H1 (cell line): Measurements from ENCODE around the gene LAMP1. TPM values are rescaled to one million over a fixed set of nuclear protein-coding genes. Genes with fewer than 3 reads are reported as not detected.

Source experiments
- CTCF ChIA-PET: fragments of 300-600 bp; sonication (Branson Sonifier 250); formaldehyde crosslinking; loops from one replicate; lab custom pipeline; 2021; ENCODE audit not compliant: partially characterized antibody; lab: Charles Lee
- POLR2A ChIA-PET: fragments of 300-600 bp; sonication (Branson Sonifier 250); formaldehyde crosslinking; loops from one replicate; lab custom pipeline; 2021; ENCODE audit warnings: inconsistent platforms; ENCODE audit not compliant: partially characterized antibody; lab: Charles Lee
- DNase-seq, 2 experiments: peaks; one replicate each; pipeline versions ENCODE4 v3.0.0 to v3.0.0-alpha.2; 2010 to 2022; ENCODE audit warnings: low spot score in 2 of 2, low read depth in 1 of 2, mixed read lengths in 1 of 2
- FAIRE-seq: peaks from 2 replicates; lab custom pipeline; 2011; peaks lifted over from hg19 to GRCh38; lab: Jason Lieb, UNC
- H2AFZ ChIP-seq: 2 replicates; pipeline ENCODE4 v1.8.1; 2012; ENCODE audit warnings: low read length, inconsistent platforms
- H2AK5ac ChIP-seq: 2 replicates; pipeline ENCODE4 v1.6.1; 2013; ENCODE audit warnings: low read depth, low read length
- H2BK120ac ChIP-seq: replicated peaks from 2 replicates; pipeline ENCODE3; 2013; ENCODE audit warnings: low read depth, low read length, inconsistent platforms
- H2BK12ac ChIP-seq: 2 replicates; pipeline ENCODE4 v1.6.1; 2013; ENCODE audit warnings: low read depth, low read length
- H2BK15ac ChIP-seq: 2 replicates; pipeline ENCODE4 v1.6.1; 2013; ENCODE audit warnings: low read length
- H2BK20ac ChIP-seq: 2 replicates; pipeline ENCODE4 v1.6.1; 2013; ENCODE audit warnings: low read length
- H2BK5ac ChIP-seq: 2 replicates; pipeline ENCODE4 v1.6.1; 2013; ENCODE audit warnings: low read depth, low read length
- H3K14ac ChIP-seq: 2 replicates; pipeline ENCODE4 v1.6.1; 2013; ENCODE audit warnings: inconsistent platforms; ENCODE audit not compliant: insufficient read length
- H3K18ac ChIP-seq: 2 replicates; pipeline ENCODE4 v1.6.1; 2013; ENCODE audit warnings: low read length; ENCODE audit errors: extremely low read depth
- H3K23ac ChIP-seq: 2 replicates; pipeline ENCODE4 v1.6.1; 2013; ENCODE audit warnings: inconsistent platforms; ENCODE audit not compliant: insufficient read length
- H3K23me2 ChIP-seq: 2 replicates; pipeline ENCODE4 v1.6.1; 2013; ENCODE audit warnings: low read depth, low read length
- H3K27ac ChIP-seq: 2 replicates; pipeline ENCODE4 v1.6.1; 2011; ENCODE audit warnings: low read depth, low read length, inconsistent platforms
- H3K27me3 ChIP-seq, 4 experiments: replicated peaks in 1 of 4; 1 replicate in 1 of 4; 2 replicates in 3 of 4; pipeline versions ENCODE4 v1.6.1 to v1.8.1; 2011 to 2013; ENCODE audit warnings: low read length in 3 of 4, mild to moderate bottlenecking in 3 of 4, inconsistent platforms in 2 of 4, mixed read lengths in 2 of 4, moderate library complexity in 1 of 4; ENCODE audit not compliant: control insufficient read depth in 3 of 4, insufficient read depth in 3 of 4; ENCODE audit errors: extremely low read depth in 1 of 4
- H3K36me3 ChIP-seq, 4 experiments: 2 replicates each; pipeline versions ENCODE4 v1.6.1 to v1.8.1; 2011 to 2013; ENCODE audit warnings: mild to moderate bottlenecking in 4 of 4, low read length in 3 of 4, moderate library complexity in 2 of 4, control low read depth in 1 of 4, inconsistent platforms in 1 of 4; ENCODE audit not compliant: insufficient read depth in 4 of 4, control insufficient read depth in 2 of 4
- H3K4ac ChIP-seq: replicated peaks from 2 replicates; pipeline ENCODE3; 2013; ENCODE audit warnings: low read length, low read depth, mixed read lengths, inconsistent platforms; ENCODE audit not compliant: insufficient read length
- H3K4me1 ChIP-seq, 4 experiments: replicated peaks in 1 of 4; 1 replicate in 1 of 4; 2 replicates in 3 of 4; pipeline versions ENCODE4 v1.6.1 to v1.8.1; 2011 to 2013; ENCODE audit warnings: low read length in 3 of 4, inconsistent platforms in 2 of 4, mixed read lengths in 1 of 4; ENCODE audit not compliant: insufficient read depth in 4 of 4, control insufficient read depth in 3 of 4
- H3K4me2 ChIP-seq, 2 experiments: 2 replicates each; pipeline versions ENCODE4 v1.6.1 to v1.8.1; 2011 to 2013; ENCODE audit warnings: low read depth in 2 of 2, low read length in 2 of 2, control low read depth in 1 of 2, inconsistent platforms in 1 of 2, mild to moderate bottlenecking in 1 of 2; ENCODE audit not compliant: insufficient read depth in 1 of 2
- H3K4me3 ChIP-seq, 4 experiments: fragments of 200-600, 300-600 bp in 1 of 4; sonication (generic), shearing (Covaris generic), sonication (Bioruptor Twin) in 1 of 4; 2 replicates each; pipeline versions ENCODE4 v1.5.1 to v1.8.1; 2011 to 2016; ENCODE audit warnings: low read length in 4 of 4, low read depth in 3 of 4, control low read depth in 2 of 4, inconsistent platforms in 2 of 4, mild to moderate bottlenecking in 2 of 4, mixed read lengths in 1 of 4, moderate library complexity in 1 of 4; ENCODE audit not compliant: insufficient read depth in 2 of 4; ENCODE audit errors: extremely low read depth in 1 of 4
- H3K56ac ChIP-seq: replicated peaks from 2 replicates; pipeline ENCODE3; 2013; ENCODE audit warnings: low read depth, mild to moderate bottlenecking, mixed read lengths, low read length, inconsistent platforms; ENCODE audit not compliant: insufficient read length
- H3K79me1 ChIP-seq: 2 replicates; pipeline ENCODE4 v1.6.1; 2013; ENCODE audit warnings: low read depth, low read length, control low read depth
- H3K79me2 ChIP-seq, 2 experiments: 2 replicates each; pipeline versions ENCODE4 v1.6.1 to v1.8.1; 2012 to 2013; ENCODE audit warnings: low read length in 2 of 2, mild to moderate bottlenecking in 2 of 2, inconsistent platforms in 1 of 2; ENCODE audit not compliant: insufficient read depth in 2 of 2, control insufficient read depth in 1 of 2
- H3K9ac ChIP-seq, 4 experiments: replicated peaks in 1 of 4; 1 replicate in 1 of 4; 2 replicates in 3 of 4; pipeline versions ENCODE4 v1.6.1 to v1.8.1; 2011 to 2013; ENCODE audit warnings: low read depth in 3 of 4, low read length in 3 of 4, control low read depth in 2 of 4, mild to moderate bottlenecking in 2 of 4, moderate library complexity in 2 of 4, inconsistent platforms in 1 of 4; ENCODE audit errors: extremely low read depth in 1 of 4
- H3K9me3 ChIP-seq, 2 experiments: 2 replicates each; pipeline versions ENCODE4 v1.6.1 to v1.8.1; 2012 to 2013; ENCODE audit warnings: mild to moderate bottlenecking in 2 of 2, moderate library complexity in 2 of 2, control low read depth in 1 of 2, inconsistent platforms in 1 of 2, low read depth in 1 of 2, low read length in 1 of 2, mixed read lengths in 1 of 2; ENCODE audit not compliant: insufficient read depth in 2 of 2
- H4K20me1 ChIP-seq, 2 experiments: replicated peaks in 1 of 2; 2 replicates each; pipeline versions ENCODE3 to v1.8.1; 2011 to 2013; ENCODE audit warnings: inconsistent platforms in 2 of 2, low read length in 2 of 2, mild to moderate bottlenecking in 1 of 2; ENCODE audit not compliant: insufficient read depth in 2 of 2, control insufficient read depth in 1 of 2
- H4K5ac ChIP-seq: 2 replicates; pipeline ENCODE4 v1.6.1; 2013; ENCODE audit warnings: low read length, low read depth, mixed read lengths, inconsistent platforms; ENCODE audit not compliant: insufficient read length
- H4K8ac ChIP-seq: 2 replicates; pipeline ENCODE4 v1.8.0; 2013; ENCODE audit warnings: mild to moderate bottlenecking, moderate library complexity, low read length, inconsistent platforms; ENCODE audit not compliant: insufficient read depth; ENCODE audit errors: extremely low read depth
- H4K91ac ChIP-seq: replicated peaks from 2 replicates; pipeline ENCODE3; 2013; ENCODE audit warnings: low read length, mixed read lengths, inconsistent platforms; ENCODE audit not compliant: insufficient read length
- CBX8 ChIP-seq: fragments of 300-800, 300-1000 bp; sonication (generic); IDR thresholded peaks from 2 replicates; pipeline ENCODE4 v1.7.1; 2016; ENCODE audit warnings: low read depth, low read length, borderline replicate concordance
- CHD1 ChIP-seq: IDR thresholded peaks from 2 replicates; pipeline ENCODE4 v1.6.1; 2012; ENCODE audit warnings: low read depth, low read length, improper control_type of control experiment
- CTBP2 ChIP-seq: IDR thresholded peaks from 2 replicates; pipeline ENCODE4 v1.7.0; 2011; ENCODE audit warnings: borderline replicate concordance, mild to moderate bottlenecking, moderate library complexity, mixed read lengths, low read length; ENCODE audit not compliant: insufficient read depth, insufficient read length
- KDM4A ChIP-seq: IDR thresholded peaks from one replicate; pipeline ENCODE4 v1.7.1; 2012; ENCODE audit warnings: low read depth, mild to moderate bottlenecking, moderate library complexity, low read length, inconsistent platforms; ENCODE audit not compliant: severe bottlenecking
- RBBP5 ChIP-seq: IDR thresholded peaks from 2 replicates; pipeline ENCODE4 v1.7.1; 2012; ENCODE audit warnings: low read depth, mild to moderate bottlenecking, inconsistent platforms, low read length, moderate library complexity, borderline replicate concordance
- SAP30 ChIP-seq: fragments of 300-600 bp; sonication (generic); IDR thresholded peaks from 2 replicates; pipeline ENCODE4 v1.7.1; 2012; ENCODE audit warnings: low read length, moderate library complexity, mild to moderate bottlenecking, inconsistent platforms; ENCODE audit not compliant: insufficient read depth, insufficient replicate concordance
- SP4 ChIP-seq: IDR thresholded peaks from 2 replicates; pipeline ENCODE4 v1.6.1; 2012; ENCODE audit warnings: low read length, inconsistent platforms
- SUZ12 ChIP-seq: fragments of 200-600 bp; sonication (generic); IDR thresholded peaks from 2 replicates; pipeline ENCODE4 v1.6.1; 2012; ENCODE audit warnings: mild to moderate bottlenecking, inconsistent platforms, low read length, moderate library complexity, mixed read lengths
- YY1 ChIP-seq: IDR thresholded peaks from 2 replicates; pipeline ENCODE4 v1.6.1; 2011; ENCODE audit warnings: low read depth, mild to moderate bottlenecking, low read length
- WGBS, 2 experiments: shearing (Covaris generic) in 1 of 2; methylation state at CpG; one replicate each; pipeline versions ENCODE4 v1.1.6 to v1.1.7; 2013 to 2015; ENCODE audit warnings: low lambda C conversion rate in 2 of 2, mixed read lengths in 2 of 2, inconsistent platforms in 1 of 2, low coverage in 1 of 2, missing lambda C conversion rate in 1 of 2; ENCODE audit not compliant: insufficient replicate concordance in 2 of 2, insufficient coverage in 1 of 2, insufficient read length in 1 of 2; ENCODE audit errors: extremely low coverage in 1 of 2, missing lambda C conversion rate in 1 of 2; 5-methylcytosine and 5-hydroxymethylcytosine counted together
- polyA plus RNA-seq, 7 experiments: library from polyadenylated mRNA; depleted of rRNA in 3 of 7; stranded (reverse) in 5 of 7; unstranded in 2 of 7; fragments of >200 nt in 5 of 7; fragments of 200-250 nt in 2 of 7; gene quantifications; 1 replicate in 5 of 7; 2 replicates in 1 of 7; 4 replicates in 1 of 7; pipeline versions ENCODE4 v1.2.1 to v1.2.3, GENCODE V29; 2011 to 2013; ENCODE audit warnings: missing spikeins in 2 of 7, mixed read lengths in 2 of 7
- total RNA-seq: library from RNA; stranded (reverse); fragmentation: NEBNext Ultra II Directional; extraction: Animal tissue kit (Norgen Biotek cat#: 25700); gene quantifications from 2 replicates; pipeline ENCODE4 v1.2.1, GENCODE V29; 2021
- TF ChIP-seq, protein P1 (sequence below): IDR thresholded peaks from 2 replicates; pipeline ENCODE4 v1.6.1; 2011; ENCODE audit warnings: low read length, improper control_type of control experiment

LAMP1 gene
- total and polyA plus RNA-seq, 2 of the 8 experiments (the other 6 are each of a cell fraction or from before 2014, with no cell fraction given) = 97.6 to 140 TPM

- 89% methylated on average over 3 of the region's 6 CpGs; no CpG with 5 or more reads in 1 of the 2 experiments for WGBS, 2 experiments
- H3K27ac ChIP-seq = no peak overlapping the region
- H3K4ac ChIP-seq = no peak overlapping the region
- no peak overlapping the region for H4K8ac ChIP-seq
- no peaks in the 10 kb centered on the region for H4K20me1 ChIP-seq
- FAIRE-seq (no peak), DNase-seq (peak in 1 of 2 experiments; percentile 41)
- no peak overlapping the region for H4K91ac ChIP-seq
- peak overlapping the region; percentile 72; the same call in 1 of the 2 replicates for H2BK20ac ChIP-seq
- no peak overlapping the region for H2AFZ ChIP-seq
- ChIA-PET POLR2A (interaction anchor here (0.7 to 7.3 kb wide), 3 partner anchors 14 to 149 kb away, joined by 3 to 78 read pairs (median 9); no protein-coding TSS in a partner anchor), CTCF (interaction anchor here (0.8 to 1.7 kb wide), 3 partner anchors 12 to 23 kb away, joined by 3 to 8 read pairs (median 3); no protein-coding TSS in a partner anchor)
- no peak for TF ChIP-seq CHD1
- TF ChIP-seq RBBP5 = no peak
- no peak for TF ChIP-seq SP4
- TF ChIP-seq, protein P1, sequence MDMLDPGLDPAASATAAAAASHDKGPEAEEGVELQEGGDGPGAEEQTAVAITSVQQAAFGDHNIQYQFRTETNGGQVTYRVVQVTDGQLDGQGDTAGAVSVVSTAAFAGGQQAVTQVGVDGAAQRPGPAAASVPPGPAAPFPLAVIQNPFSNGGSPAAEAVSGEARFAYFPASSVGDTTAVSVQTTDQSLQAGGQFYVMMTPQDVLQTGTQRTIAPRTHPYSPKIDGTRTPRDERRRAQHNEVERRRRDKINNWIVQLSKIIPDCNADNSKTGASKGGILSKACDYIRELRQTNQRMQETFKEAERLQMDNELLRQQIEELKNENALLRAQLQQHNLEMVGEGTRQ = no peak
- TF ChIP-seq SUZ12 = no peak
- TF ChIP-seq SAP30 = no peak
- no peak for TF ChIP-seq YY1
- no peak for TF ChIP-seq KDM4A
- TF ChIP-seq CBX8 = no peak
- no peak for TF ChIP-seq CTBP2
- no peak overlapping the region for H3K14ac ChIP-seq
- H3K56ac ChIP-seq = no peak overlapping the region
- H3K36me3 ChIP-seq = no peaks in the 10 kb centered on the region
- H3K9me3 ChIP-seq = no peaks in the 10 kb centered on the region; a peak in 1 of 4 replicates
- H3K23ac ChIP-seq = no peak overlapping the region
- no peak overlapping the region for H4K5ac ChIP-seq
- H3K23me2 ChIP-seq = peaks cover 6% of the 10 kb centered on the region; the same call in 1 of the 2 replicates
- no peak overlapping the region for H2BK12ac ChIP-seq
- H2BK15ac ChIP-seq = no peak overlapping the region
- 0 out of 7 replicates have a peak, but pooled peaks cover 0 to 4% (median 0%) of the 10 kb centered on the region in 4 experiments for H3K27me3 ChIP-seq
- H3K79me2 ChIP-seq = peaks cover 0 to 7% of the 10 kb centered on the region in 2 experiments; a peak in 2 of 4 replicates
- peaks cover 0 to 24% (median 4%) of the 10 kb centered on the region in 4 experiments; a peak in 6 of 7 replicates for H3K4me1 ChIP-seq
- peaks cover under 1% of the 10 kb centered on the region for H3K79me1 ChIP-seq
- H3K4me2 ChIP-seq = no peak overlapping the region
- no peak overlapping the region for H2BK5ac ChIP-seq
- peak overlapping the region; percentile 54 for H2BK120ac ChIP-seq
- H2AK5ac ChIP-seq = no peak overlapping the region
- H3K4me3 ChIP-seq = no peak overlapping the region
- no peak overlapping the region for H3K18ac ChIP-seq
- H3K9ac ChIP-seq = no peak overlapping the region
These were observed 70.7 kb downstream of the LAMP1 start for GRCh38 chr13:113367771-113368170.
